Cardiac fibroblast (primary cell): ENCODE data around the gene APRT.

Source experiments
- DNase-seq, 2 donors: peaks; one replicate each; pipeline versions ENCODE4 v3.0.0 to v3.0.0-alpha.2; 2010; ENCODE audit warnings: low read depth in 2 of 2
- H3K4me3 ChIP-seq, 2 donors: replicated peaks in 1 of 2; 1 replicate in 1 of 2; 2 replicates in 1 of 2; pipeline ENCODE4 v1.5.1; 2011; ENCODE audit warnings: low read depth in 2 of 2, low read length in 2 of 2, mild to moderate bottlenecking in 2 of 2, moderate library complexity in 1 of 2
- TF ChIP-seq, protein P1 (sequence below): IDR thresholded peaks from one replicate; pipeline ENCODE4 v1.5.1; 2011; ENCODE audit warnings: low read depth, mild to moderate bottlenecking, low read length, inconsistent platforms

Gene APRT

DNA sequence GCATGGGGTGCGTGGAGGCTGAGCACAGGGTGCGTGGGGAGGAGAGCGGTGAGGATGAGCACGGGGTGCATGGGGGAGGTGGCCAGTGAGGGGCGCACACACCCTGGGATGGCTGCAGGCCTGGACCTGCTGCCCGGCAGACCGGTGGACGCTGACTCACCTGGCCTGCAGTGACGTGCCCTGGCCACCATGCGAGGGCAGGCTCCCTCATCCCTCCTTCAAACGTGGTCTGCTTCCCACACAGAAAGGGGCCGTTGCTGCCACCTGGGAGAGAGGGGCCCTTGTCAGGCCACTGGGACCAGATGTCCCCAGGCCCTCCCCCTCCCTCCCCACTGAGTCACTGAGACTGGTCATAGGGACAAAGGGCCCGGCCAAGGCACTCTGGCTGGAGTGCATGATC, 20.1 kb upstream of the APRT start:
- H3K4me3 ChIP-seq = no peak overlapping the region
- peak in 1 of 2 donors; percentile 5 for DNase-seq
- TF ChIP-seq, protein P1, sequence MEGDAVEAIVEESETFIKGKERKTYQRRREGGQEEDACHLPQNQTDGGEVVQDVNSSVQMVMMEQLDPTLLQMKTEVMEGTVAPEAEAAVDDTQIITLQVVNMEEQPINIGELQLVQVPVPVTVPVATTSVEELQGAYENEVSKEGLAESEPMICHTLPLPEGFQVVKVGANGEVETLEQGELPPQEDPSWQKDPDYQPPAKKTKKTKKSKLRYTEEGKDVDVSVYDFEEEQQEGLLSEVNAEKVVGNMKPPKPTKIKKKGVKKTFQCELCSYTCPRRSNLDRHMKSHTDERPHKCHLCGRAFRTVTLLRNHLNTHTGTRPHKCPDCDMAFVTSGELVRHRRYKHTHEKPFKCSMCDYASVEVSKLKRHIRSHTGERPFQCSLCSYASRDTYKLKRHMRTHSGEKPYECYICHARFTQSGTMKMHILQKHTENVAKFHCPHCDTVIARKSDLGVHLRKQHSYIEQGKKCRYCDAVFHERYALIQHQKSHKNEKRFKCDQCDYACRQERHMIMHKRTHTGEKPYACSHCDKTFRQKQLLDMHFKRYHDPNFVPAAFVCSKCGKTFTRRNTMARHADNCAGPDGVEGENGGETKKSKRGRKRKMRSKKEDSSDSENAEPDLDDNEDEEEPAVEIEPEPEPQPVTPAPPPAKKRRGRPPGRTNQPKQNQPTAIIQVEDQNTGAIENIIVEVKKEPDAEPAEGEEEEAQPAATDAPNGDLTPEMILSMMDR = no peak

- TF ChIP-seq, protein P1 = no peak
- DNase-seq = no peak
- H3K4me3 ChIP-seq = no peak overlapping the region
These were observed 19.1 kb upstream of the APRT start for GRCh38 chr16:88830783-88831182.

- peak in 1 of 2 donors; percentile 18 for DNase-seq
- TF ChIP-seq, protein P1 = no peak
- no peak overlapping the region for H3K4me3 ChIP-seq
These were observed 18.5 kb upstream of the APRT start for GRCh38 chr16:88830258-88830657.

- DNase-seq = no peak
- H3K4me3 ChIP-seq = no peak overlapping the region
- TF ChIP-seq, protein P1 = no peak
These were observed 17.0 kb upstream of the APRT start for GRCh38 chr16:88828711-88829110.

DNA sequence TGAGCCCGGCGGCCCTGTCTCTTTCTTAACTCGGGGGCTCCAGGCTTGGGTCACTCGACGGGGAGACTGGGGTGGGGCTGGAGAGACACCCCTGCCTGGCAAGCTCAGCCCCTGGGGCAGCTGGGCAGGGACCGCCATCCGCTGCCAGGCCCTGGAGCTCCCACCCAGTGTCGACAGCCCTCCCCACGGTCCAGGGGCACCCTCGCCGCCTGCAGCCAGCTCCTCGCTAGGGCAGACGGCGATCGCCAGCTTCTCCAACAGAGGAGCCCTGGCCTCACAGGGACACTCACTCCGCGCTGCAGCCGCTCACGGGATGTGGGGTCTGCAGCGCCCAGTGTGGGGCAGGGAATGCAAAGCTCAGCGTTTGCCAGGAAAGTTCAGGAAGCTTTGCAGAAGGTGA, 16.0 kb upstream of the APRT start:
- TF ChIP-seq, protein P1 = no peak
- DNase-seq = no peak
- no peak overlapping the region for H3K4me3 ChIP-seq

- H3K4me3 ChIP-seq = no peak overlapping the region
- DNase-seq = no peak
- TF ChIP-seq, protein P1 = no peak
These were observed 14.5 kb upstream of the APRT start for GRCh38 chr16:88826070-88826840.

DNA sequence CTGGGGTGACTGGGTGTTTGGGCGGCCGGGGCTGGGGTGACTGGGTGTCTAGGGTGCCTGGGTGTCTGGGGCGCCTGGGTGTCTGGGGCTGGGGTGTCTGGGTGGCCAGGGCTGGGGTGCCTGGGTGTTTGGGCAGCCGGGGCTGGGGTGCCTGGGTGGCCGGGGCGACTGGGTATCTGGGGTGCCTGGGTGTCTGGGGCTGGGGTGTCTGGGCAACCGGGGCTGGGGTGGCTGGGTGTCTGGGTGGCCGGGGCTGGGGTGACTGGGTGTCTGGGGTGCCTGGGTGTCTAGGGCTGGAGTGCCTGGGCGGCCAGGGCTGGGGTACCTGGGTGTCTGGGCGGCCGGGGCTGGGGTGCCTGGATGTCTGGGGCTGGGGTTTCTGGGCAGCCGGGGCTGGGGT, 13.4 kb upstream of the APRT start:
- TF ChIP-seq, protein P1 = no peak
- no peak for DNase-seq
- H3K4me3 ChIP-seq = no peak overlapping the region
